ENCODE results near the gene FAM180A.

DNA sequence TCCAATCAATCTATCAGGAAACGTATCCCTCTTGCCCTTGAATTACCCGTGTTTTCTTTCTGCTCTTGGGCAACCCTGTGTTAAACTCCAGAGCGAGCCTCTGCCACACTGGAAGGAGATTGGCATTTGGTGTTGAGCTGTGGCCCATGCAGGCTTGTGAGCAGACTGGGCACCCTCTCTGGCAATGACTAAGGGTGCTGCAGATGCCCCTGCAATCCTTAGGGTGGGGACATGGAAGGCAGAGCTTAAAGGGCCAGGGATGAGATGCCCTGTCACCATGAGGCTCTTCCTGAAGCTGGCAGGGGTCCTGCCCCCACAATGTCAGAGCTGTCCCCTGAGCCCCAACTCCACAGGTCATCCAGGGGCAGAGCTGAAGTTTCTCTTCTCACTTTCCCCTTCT lies 19.5 kb upstream of the FAM180A start:
- no peak for TF ChIP-seq JUND (IDR thresholded peaks at IDR 0.05)
- TF ChIP-seq CTCF (IDR thresholded peaks at IDR 0.05; ENCODE audit: low read depth, low read length, missing input control): no peak
- TF ChIP-seq, protein P1, sequence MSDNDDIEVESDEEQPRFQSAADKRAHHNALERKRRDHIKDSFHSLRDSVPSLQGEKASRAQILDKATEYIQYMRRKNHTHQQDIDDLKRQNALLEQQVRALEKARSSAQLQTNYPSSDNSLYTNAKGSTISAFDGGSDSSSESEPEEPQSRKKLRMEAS (IDR thresholded peaks at IDR 0.05): no peak
- no peak for TF ChIP-seq RAD21 (IDR thresholded peaks at IDR 0.05)
- TF ChIP-seq EGR1 (IDR thresholded peaks at IDR 0.05; ENCODE audit: low read depth in 2 of 2): no peak
- no peak for TF ChIP-seq HNF4A (conservative IDR thresholded peaks at IDR 0.05)

Measured in liver (tissue), 3 donors.